HT-29 (cell line): Measurements from ENCODE around the gene MAEL. TPM values are rescaled to one million over a fixed set of nuclear protein-coding genes. Genes with fewer than 3 reads are reported as not detected.

ENCODE experiments used
- DNase-seq: peaks from one replicate; pipeline ENCODE4 v3.0.0-alpha.2; 2015; ENCODE audit warnings: low spot score
- total RNA-seq: library from RNA; depleted of rRNA; stranded (reverse); fragments of >200 nt; shearing (Covaris generic); gene quantifications from 2 replicates; pipeline ENCODE4 v1.2.3, GENCODE V29; 2014; rRNA removed

Gene MAEL
- not detected in 2 replicates for total RNA-seq

- no peak for DNase-seq
Observed at GRCh38 chr1:166988974-166989515, at the start of gene MAEL. Gene MAEL, plus strand, starts transcription at chr1:166989280. Its CDS starts 73 bp downstream, at chr1:166989353.

- no peak for DNase-seq
Observed at GRCh38 chr1:166939741-166940375, 49.2 kb upstream of the MAEL start.

- no peak for DNase-seq
Observed at GRCh38 chr1:166944186-166944967, 44.7 kb upstream of the MAEL start.

DNA sequence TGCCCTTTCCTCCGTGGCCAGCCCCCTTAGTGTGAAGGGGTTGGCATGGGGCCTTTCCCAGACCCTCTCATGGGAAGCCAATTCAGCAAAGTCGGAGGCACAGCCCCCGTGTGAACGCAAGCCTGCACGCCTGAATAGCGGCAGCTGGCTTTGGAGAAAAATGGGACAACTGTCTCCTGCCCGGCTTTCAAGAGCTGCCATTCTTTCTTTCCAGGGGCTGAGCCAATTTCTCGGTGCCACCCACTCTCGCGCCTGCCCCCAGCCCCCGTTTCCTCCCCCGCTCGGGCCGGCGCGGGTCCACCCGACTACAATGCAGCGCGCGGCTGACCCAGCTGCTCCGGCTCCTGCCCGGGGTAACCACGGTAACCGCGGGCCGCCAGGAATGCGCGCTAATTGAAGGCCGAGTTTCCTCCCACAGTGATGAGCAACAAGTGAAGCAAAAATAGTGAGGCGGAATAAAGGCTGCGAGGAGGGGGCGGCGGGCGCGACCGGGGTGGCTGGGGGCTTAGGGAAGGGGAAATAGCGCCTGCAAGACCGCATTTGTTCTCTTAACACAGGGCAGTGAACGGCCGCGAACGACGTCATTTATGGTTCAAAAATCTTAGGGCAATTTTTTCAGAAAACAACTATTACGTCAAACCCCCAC lies 41.6 kb upstream of the MAEL start:
- DNase-seq, result no peak

DNA sequence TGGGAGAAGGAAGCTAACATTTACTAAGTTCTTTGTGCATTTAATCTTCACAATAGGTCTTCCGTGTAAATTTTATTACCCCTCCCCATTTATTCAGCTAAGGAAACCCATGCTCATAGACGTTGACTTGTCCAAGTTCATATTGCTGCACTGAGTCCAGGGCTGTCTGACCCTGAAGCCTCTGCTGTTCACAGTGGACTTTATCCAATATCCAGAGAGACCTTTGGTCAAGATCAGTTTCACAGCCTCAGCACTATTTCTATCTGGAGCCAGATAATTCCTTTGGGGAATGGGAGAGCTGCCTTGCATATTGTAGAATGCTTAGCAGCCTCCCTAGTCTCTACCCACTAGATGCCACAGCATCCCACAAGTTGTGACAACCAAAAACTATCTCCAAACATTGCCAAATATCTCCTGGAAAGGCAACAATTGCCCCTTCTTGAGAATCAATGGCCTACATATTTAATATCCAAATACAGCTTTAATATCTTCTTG lies 40.2 kb upstream of the MAEL start:
- DNase-seq, result no peak

DNA sequence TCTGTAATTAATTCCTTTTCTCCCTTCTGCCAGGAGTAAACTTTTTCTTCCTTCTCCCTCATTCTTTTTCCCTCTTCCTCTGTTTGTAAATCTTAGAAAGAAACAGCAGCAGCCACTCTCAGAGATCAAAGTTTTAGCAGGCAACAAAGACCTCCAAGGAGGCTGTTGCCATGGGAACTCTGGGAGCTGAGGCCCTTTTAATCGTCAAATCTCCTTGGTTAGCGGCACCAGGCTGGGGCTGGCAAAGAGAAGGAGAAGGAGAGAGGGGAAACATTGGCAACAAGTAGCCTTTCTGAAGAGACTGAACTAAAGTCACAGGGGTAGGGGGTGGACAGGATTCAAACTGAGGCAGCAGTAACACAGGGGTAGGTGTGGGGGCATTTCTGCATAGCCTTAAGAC lies 38.9 kb upstream of the MAEL start:
- DNase-seq, result no peak

DNA sequence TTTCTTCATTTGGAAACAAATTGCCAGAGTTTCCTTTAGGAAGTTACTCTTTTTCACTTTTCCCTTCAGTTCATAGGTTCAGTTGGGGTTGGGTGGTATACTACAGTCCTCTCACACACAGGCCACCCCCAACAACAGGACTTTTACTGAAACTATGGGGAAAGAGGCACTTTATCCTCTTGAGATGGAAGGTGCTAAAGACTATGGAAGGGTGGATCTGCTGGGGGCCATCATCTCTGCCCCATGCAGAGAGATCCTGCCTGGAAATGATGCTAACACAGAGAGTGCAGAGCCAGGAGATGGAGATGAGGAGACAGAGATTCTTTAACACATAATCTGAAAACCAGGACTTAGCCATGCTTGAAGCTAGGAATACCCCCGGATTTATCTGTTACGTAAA lies 38.0 kb upstream of the MAEL start:
- DNase-seq, result no peak

DNA sequence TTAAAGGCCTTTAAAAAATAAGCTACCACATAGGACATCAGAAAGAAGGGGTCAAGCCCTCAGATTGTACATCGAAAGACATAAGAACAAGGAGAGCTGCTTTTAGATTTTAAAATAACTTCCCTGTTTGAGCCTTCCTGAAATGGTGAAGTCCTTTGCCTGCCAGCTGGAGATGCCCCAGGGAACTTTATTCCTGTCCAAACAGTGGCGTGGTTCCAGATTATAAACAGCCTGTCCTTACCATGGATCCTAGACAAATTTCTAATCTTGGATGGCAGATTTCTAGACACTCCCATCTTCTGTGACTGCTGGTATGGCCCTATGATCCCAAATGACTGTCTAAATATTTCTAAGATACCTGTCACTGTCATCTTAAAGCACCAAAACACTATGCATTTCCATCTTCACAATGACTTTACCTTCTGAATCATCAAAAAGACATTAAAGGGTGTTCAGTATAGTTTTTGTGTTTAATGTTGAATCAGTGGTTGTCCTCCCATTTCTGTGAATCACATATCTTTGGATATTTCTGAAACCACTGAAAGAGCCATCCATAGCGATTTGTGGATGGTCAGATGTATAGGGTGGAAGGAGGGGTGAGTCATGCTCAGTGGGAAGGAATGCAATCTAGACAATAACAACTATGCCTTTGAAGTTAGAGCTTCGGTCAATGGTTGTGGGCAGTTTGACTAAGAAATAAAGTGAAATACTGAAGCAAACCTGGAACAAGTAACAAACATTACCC lies 36.9 kb upstream of the MAEL start:
- DNase-seq, result no peak

GRCh38 chr1:166953491-166953890 lies 35.6 kb upstream of the MAEL start:
- no peak for DNase-seq

DNA sequence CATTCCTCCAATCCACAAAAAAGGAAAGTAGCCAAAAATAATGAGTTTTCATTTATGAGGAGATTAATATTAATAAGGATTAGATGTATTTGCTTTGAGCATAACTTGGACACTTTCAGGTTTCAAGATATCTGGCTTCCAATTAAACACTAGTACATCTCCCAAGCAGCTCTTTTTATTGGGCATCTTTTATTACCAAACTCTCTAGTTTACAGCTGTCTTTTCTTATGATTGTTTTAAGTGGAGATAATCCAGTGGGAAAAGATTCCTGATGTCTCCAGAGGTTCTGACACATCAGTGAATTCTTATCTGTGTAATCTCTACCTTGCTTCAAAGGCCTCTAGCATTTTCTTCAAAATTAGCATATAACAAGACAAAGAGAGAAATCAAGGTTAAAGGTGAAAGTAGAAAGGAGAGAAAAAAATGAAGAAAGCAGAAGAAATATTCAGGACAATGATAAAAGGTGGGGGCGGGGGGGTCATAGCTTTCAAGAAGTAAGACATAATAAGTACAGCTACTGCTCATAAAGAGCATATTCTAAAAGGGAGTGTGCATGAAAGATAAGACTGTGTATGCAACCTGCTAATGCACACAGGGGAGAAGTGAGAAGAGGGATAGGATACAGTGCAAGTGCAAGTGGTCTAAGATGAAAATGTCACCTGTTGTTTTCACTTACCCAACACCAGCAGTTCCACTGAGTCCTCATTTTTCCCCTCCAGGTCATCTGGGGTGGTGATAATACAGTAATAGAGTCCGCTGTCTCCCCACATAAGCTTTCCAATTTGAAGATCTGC lies 32.8 kb upstream of the MAEL start:
- no peak for DNase-seq

DNA sequence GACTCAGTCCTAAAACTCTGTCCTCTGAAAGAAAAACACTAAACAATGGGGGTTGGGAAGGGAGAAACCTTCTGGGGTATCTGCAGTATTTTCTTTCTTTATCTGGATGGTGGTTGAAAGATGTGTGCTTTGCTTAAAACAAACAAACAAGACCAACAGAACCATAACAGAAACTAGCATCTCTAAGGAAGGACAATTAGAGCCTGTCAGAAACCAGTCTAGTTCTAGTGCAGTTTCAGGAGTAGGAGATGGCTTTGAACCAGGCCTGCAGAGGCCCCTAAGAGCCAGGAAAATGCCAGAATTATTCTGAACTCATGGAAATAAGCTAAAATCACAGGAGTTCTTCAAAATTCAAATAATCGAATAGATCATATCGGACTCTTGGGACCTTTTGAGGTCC lies 32.2 kb upstream of the MAEL start:
- no peak for DNase-seq

- no peak for DNase-seq
Observed at GRCh38 chr1:166960858-166961474, 28.1 kb upstream of the MAEL start.

- DNase-seq, result no peak
Observed at GRCh38 chr1:166969074-166969677, 19.9 kb upstream of the MAEL start.

- DNase-seq, result no peak
Observed at GRCh38 chr1:166971252-166971651, 17.8 kb upstream of the MAEL start.

DNA sequence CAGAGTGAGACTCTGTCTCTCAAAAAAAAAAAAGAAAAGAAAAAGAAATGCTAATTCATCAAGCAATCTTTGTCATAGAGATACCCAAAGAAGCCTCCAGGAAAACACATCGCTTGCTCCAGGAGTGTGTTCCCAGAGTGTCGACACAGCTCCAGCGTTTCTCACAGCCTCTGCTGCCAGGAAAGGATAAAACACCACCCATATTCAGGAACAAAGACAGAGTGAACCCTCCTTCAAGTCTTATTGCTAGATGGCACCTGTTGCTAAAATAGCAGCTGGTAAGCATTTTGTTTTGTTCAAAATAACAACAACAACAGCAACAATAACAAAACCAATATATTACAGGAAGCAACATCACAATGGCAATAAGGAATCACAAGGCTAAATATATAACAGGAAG lies 16.9 kb upstream of the MAEL start:
- no peak for DNase-seq

DNA sequence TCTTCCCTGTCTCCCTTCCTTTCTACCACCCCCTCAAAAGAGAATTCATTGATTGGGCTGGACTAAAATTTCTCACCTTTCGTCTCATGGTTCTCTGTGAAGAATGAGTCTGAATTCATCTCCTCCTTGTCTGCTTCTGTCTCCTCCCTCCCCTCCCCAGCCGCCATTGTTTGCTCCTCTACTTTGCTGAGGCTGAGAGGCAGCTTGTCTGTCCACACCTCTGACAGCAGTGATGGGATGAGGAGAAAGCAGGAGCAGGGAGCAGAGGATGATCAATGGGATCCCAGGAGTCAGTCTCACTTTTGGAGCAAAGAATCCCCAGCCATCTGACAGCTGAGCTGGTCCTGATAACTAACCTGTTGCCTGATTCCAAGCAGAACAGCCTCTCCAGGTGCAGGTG lies 16.3 kb upstream of the MAEL start:
- no peak for DNase-seq

GRCh38 chr1:166974647-166975345 lies 14.3 kb upstream of the MAEL start:
- no peak for DNase-seq

DNA sequence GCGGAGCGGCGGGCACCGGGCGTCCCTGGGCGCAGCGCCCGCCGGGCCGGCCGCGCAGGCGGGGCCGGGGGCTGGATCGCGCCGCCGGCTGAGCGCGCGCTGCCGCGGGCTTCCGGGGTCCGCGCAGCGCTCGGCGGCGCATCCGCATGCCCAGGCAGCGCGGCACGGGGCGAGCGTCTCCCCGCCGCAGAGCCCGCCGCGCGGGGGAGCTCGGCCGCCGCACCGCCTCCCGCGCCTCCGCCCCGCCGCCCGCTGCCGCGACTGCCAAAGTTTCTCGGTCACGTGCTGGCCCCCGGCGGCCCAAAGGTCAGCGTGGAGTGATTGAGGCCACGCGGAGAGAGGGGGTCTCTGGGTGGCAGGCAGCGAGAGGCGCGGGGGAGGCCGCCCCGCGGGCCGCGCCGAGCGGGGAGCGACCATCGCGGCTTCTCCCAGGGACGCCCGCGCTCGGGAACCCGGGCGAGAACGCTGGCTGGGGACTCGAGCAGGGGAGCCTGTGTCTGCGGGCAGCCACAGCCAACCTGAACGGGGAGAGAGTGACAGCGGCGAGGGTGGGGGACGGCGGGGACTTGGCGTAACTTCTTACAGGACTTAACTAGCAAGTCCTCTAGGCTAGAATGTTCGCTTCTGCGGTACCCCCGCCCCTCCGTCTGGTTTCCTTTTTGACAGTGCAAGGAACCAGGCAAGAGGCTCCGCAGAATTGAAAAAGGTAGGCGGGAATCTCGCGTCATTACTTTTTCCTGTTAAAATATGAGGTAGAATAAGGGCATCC lies 13.5 kb upstream of the MAEL start, which contains the start of gene ILDR2:
Gene ILDR2, minus strand, starts transcription at position 180 of the 769 bp plus-strand sequence. CDS start 272 bp downstream, outside the sequence.
- DNase-seq, result no peak
